ENCODE results near the gene ATF7IP.

DNA sequence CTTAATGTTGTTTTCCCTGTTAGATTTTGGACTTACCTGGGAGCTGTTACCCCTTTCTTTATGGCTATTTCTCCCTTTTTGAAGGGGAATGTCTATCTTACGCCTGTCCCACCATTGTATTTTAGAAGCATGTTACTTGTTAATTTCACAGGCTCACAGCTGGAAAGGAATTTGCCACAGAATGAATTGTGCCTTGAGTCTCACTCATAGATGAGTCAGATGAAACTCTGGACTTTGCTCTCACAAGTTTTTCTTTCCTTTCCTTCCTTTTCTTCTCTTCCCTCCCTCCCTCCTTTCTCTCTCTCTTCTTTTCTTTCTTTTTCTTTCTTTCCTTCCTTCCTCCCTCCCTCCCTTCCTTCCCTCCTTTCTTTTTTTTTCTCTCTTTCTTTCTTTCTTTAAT lies 9.3 kb upstream of the ATF7IP start:
- TF ChIP-seq CTCF (IDR thresholded peaks at IDR 0.05) (no peak), ZFX (IDR thresholded peaks at IDR 0.05; ENCODE audit: borderline replicate concordance) (no peak)

Data from 22Rv1 (cell line).